H1 (cell line): ENCODE measurements around the gene TPSAB1.

Experiments
- CTCF ChIP-seq, 3 experiments: IDR thresholded peaks; 1 replicate in 2 of 3; 2 replicates in 1 of 3; pipeline versions ENCODE4 v1.5.1 to v1.6.1; 2011; ENCODE audit warnings: low read length in 3 of 3, mild to moderate bottlenecking in 3 of 3, inconsistent platforms in 2 of 3, low read depth in 1 of 3, moderate library complexity in 1 of 3; ENCODE audit not compliant: insufficient read depth in 1 of 3; ENCODE audit errors: control extremely low read depth in 1 of 3
- POLR2A ChIP-seq, 2 experiments: IDR thresholded peaks; 1 replicate in 1 of 2; 2 replicates in 1 of 2; pipeline ENCODE4 v1.6.1; 2011; ENCODE audit warnings: low read depth in 2 of 2, low read length in 2 of 2, mild to moderate bottlenecking in 2 of 2; ENCODE audit errors: control extremely low read depth in 1 of 2

- TF ChIP-seq CTCF (IDR thresholded peaks at IDR 0.05; ENCODE audit: control extremely low read depth in 1 of 3, insufficient read depth in 1 of 3, low read depth in 1 of 3, low read length in 3 of 3) (no peak), POLR2A (IDR thresholded peaks at IDR 0.05; ENCODE audit: control extremely low read depth in 1 of 2, low read depth in 2 of 2, low read length in 2 of 2) (no peak)
Observed at GRCh38 chr16:1213796-1214372, 26.6 kb upstream of the TPSAB1 start.
